Measurements from ENCODE around the gene ADM. TPM values are rescaled to one million over a fixed set of nuclear protein-coding genes. Genes with fewer than 3 reads are reported as not detected.

The ADM gene
- total and polyA plus RNA-seq, 2 donors (not counting 1 experiment from before 2014, with no cell fraction given), result 2.3 to 10.4 TPM

GRCh38 chr11:10302744-10303557 is 1.9 kb upstream of the ADM start:
- CTCF ChIA-PET, result interaction anchor here (0.8 to 10.2 kb wide), 8 partner anchors 13 to 544 kb away, joined by 3 to 187 read pairs (median 20); no protein-coding TSS in a partner anchor
- H3K36me3 ChIP-seq (replicated peaks in 1 of 2; ENCODE audit: control extremely low read depth in 1 of 2, control insufficient read depth in 1 of 2, extremely low read depth in 1 of 2, insufficient read depth in 2 of 2, low read length in 1 of 2), result no peaks in the 10 kb centered on the region
- peaks cover 14% of the 10 kb centered on the region for H3K27me3 Mint-ChIP-seq

More at GRCh38 chr11:10302744-10303557, 1.9 kb upstream of the ADM start:
- H3K27ac Mint-ChIP-seq, result peak overlapping the region; percentile 82
- H3K4me2 ChIP-seq (replicated peaks; ENCODE audit: low read depth, low read length, poor library complexity, severe bottlenecking), result peak overlapping the region; percentile 98
- H3K9ac ChIP-seq (ENCODE audit: low read length), result peak overlapping the region; percentile 82
- POLR2A ChIA-PET, result interaction anchor here (0.6 to 1.6 kb wide), 6 partner anchors 12 to 628 kb away, joined by 3 to 11 read pairs (median 6); no protein-coding TSS in a partner anchor
- H3K4me3 ChIP-seq (ENCODE audit: control extremely low read depth in 1 of 5, extremely low read depth in 1 of 5, insufficient read depth in 1 of 5, low read depth in 2 of 5, low read length in 4 of 5), result peak overlapping the region; percentile 57 to 92 (median 85)
- H3K79me2 ChIP-seq (ENCODE audit: control insufficient read depth, insufficient read depth, low read length), result no peaks in the 10 kb centered on the region
- no peaks in the 10 kb centered on the region for H3K9me3 Mint-ChIP-seq (ENCODE audit: insufficient read depth)
- H4K20me1 ChIP-seq (ENCODE audit: control insufficient read depth, insufficient read depth, low read length, poor library complexity, severe bottlenecking), result no peaks in the 10 kb centered on the region
- peaks cover 53% of the 10 kb centered on the region for H3K4me1 Mint-ChIP-seq
- 2% methylated on average over 56 of the region's 56 CpGs for WGBS (ENCODE audit: insufficient coverage)
- H2AFZ ChIP-seq (ENCODE audit: insufficient read depth, low read depth, low read length, poor library complexity, severe bottlenecking), result peak overlapping the region; percentile 95
- DNase-seq (peak; percentile 81), ATAC-seq (ENCODE audit: low read depth) (peak; percentile 28)
- H3K9me3 ChIP-seq (ENCODE audit: control extremely low read depth in 1 of 3, control insufficient read depth in 2 of 3, insufficient read depth in 1 of 3, low read length in 2 of 3), result peaks cover 0 to 16% (median 0%) of the 10 kb centered on the region in 3 donors
- peak overlapping the region; percentile 98 for H3K4me3 Mint-ChIP-seq
- intact Hi-C loops (cut with micrococcal nuclease), result loop anchor here (1.0 to 10.0 kb wide), 7 partner anchors 9 to 1621 kb away; partner anchors contain the start of genes AMPD3, CTR9, RNF141 and RPL27A
- peaks cover 0 to 30% (median 15%) of the 10 kb centered on the region in 4 experiments for H3K27me3 ChIP-seq (replicated peaks in 1 of 4; ENCODE audit: control extremely low read depth in 1 of 4, control insufficient read depth in 3 of 4, insufficient read depth in 4 of 4, low read length in 3 of 4)
- H3K4me1 ChIP-seq (ENCODE audit: control insufficient read depth in 2 of 2, insufficient read depth in 2 of 2, low read length in 2 of 2), result peaks cover 37 to 51% of the 10 kb centered on the region in 2 donors
- H3K27ac ChIP-seq (ENCODE audit: low read length in 2 of 2), result peak overlapping the region in 1 of 2 donors; percentile 12
- TF ChIP-seq CTCF (IDR thresholded peaks at IDR 0.05) (no peak), EZH2 (IDR thresholded peaks at IDR 0.05; ENCODE audit: borderline replicate concordance, insufficient read depth, low read depth, low read length, poor library complexity, severe bottlenecking) (no peak)
